Stimulated activated memory B cell treated with anti-CD40 and anti-IgM and Interleukin-4, amounts not matched to agents 10 μg/mL and 1 μg/mL and 100 μg/mL, for 72 hours (primary cell): ENCODE data around the gene CADM1.

Experiments
- ATAC-seq: fragments of 150-1000 bp; cut with Tn5 transposase; 2 replicates; pipeline ENCODE4 v1.10.0; 2021
- H3K27ac Mint-ChIP-seq: one replicate; pipeline ENCODE4 v1.8.0; 2022; ENCODE audit warnings: mild to moderate bottlenecking, mixed read lengths
- H3K27me3 Mint-ChIP-seq: one replicate; pipeline ENCODE4 v1.8.0; 2022; ENCODE audit warnings: mixed read lengths
- H3K36me3 Mint-ChIP-seq: one replicate; pipeline ENCODE4 v1.8.0; 2022; ENCODE audit warnings: mixed read lengths
- H3K4me1 Mint-ChIP-seq: one replicate; pipeline ENCODE4 v1.8.0; 2022; ENCODE audit warnings: mixed read lengths
- H3K4me3 Mint-ChIP-seq: one replicate; pipeline ENCODE4 v1.8.0; 2022; ENCODE audit warnings: mild to moderate bottlenecking, moderate library complexity, mixed read lengths
- H3K9me3 Mint-ChIP-seq: one replicate; pipeline ENCODE4 v1.8.0; 2022; ENCODE audit warnings: mixed read lengths

The CADM1 gene

DNA sequence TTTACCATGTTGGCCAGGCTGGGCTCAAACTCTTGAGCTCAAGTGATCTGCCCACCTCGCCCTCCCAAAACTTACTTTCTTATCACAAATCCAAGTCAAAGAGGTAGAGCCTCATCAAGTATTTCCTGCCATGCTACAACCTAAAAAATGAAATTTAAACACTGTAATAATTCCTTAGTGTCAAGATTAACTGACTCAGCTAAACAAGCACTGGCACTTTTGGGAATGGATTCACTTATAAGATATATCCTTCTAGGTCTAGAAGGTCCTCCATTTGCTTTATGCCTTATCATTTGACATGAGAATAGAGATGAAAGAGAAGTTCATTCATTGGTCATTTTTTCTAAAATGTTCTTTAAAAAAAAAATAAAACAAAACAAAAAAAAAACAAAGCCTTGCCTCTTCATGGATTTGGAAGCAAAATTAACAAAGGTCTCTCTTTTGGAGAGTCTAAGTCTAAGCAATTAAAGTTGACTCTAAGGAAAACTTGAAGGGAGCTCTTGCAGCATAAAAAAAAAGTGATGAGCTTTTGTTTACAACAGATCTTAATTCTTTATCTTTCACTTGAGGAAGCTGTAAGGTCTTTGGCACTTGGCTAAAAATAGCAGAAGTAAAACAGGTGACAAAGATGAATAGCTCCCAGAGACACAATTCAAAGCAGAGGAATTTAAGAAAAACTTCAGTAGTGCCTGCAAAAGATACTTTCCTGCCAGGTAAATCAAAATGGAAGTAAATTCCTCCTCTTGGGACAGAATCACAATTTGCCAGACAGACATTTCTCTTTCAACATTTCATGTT lies 50.3 kb downstream of the CADM1 start:
- no peak for ATAC-seq
- no peak overlapping the region for H3K4me3 Mint-ChIP-seq
- no peak overlapping the region for H3K27ac Mint-ChIP-seq
- no peaks in the 10 kb centered on the region for H3K36me3 Mint-ChIP-seq
- no peaks in the 10 kb centered on the region for H3K4me1 Mint-ChIP-seq
- H3K9me3 Mint-ChIP-seq: peaks cover 5% of the 10 kb centered on the region
- no peaks in the 10 kb centered on the region for H3K27me3 Mint-ChIP-seq

DNA sequence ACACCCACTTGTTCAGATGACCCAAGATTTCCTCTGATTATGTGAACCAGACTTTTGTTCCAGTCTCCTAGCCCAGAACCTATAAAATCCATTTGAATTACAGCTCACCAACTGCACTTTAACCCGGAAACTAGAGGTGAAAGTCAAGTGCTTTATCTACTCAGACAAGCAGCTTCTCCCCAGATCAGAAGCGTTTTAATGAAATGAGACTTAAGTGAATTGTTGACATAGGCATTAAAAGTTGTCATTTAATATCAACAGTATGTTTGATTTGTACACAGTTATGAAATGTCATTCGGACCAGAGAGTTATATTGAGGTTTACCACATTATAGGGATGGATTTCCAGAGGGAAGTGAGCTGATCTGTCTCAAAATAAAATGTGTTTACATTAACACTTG lies 52.0 kb downstream of the CADM1 start:
- Mint-ChIP-seq H3K36me3 (no peaks in the 10 kb centered on the region), H3K9me3 (peaks cover 12% of the 10 kb centered on the region), H3K27me3 (no peaks in the 10 kb centered on the region), H3K4me3 (no peak overlapping the region), H3K27ac (no peak overlapping the region), H3K4me1 (no peaks in the 10 kb centered on the region)
- no peak for ATAC-seq

DNA sequence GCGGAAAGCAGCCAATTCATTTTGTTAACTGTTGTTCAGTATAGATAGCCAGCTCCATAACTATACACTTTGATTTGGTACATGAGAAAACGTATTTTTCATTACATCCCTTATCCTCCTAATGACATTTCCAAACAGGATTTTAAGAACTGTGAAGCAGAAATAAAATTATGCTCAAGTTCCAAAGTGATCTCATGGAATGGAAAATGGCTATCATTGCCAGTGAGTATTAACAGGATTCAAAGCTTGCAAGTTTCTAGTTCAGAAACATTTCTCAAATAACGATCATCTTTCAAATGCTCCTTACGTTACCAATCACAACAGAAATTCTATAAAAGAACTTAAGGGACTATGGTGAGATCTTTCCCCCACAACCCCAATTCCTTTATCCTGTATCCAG lies 53.7 kb downstream of the CADM1 start:
- Mint-ChIP-seq H3K4me3 (no peak overlapping the region), H3K36me3 (no peaks in the 10 kb centered on the region)

DNA sequence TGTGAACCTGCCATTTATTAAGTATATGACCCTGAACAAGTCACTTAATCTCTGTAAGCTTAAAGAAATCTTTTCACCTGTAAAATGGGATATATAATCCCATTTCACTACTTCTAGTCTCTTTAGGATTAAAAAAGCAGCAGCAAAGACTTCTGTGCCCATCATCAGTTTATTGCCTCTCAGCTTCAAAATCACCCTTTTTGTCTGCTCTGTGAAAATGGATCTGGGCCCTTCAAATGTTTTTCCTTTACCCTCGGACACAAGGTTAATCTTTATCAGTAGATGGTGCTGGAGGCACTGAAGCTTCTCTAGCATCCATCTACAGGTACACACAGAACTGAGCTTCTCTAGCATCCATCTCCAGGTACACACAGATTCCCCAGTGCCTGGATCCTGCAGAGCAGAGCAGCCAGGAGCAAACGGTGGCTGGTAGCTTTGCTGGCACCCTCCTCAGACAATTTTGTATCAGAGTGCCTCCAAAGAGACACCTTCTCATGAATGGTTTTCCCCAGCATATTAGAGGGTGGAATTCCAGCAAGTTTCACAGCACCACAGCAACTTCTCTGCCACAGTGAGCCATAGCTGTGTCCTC lies 56.8 kb downstream of the CADM1 start:
- H3K9me3 Mint-ChIP-seq: peaks cover 20% of the 10 kb centered on the region
- H3K27me3 Mint-ChIP-seq: no peaks in the 10 kb centered on the region
- no peak overlapping the region for H3K4me3 Mint-ChIP-seq
- H3K36me3 Mint-ChIP-seq: no peaks in the 10 kb centered on the region
- no peak overlapping the region for H3K27ac Mint-ChIP-seq
- no peak for ATAC-seq
- no peaks in the 10 kb centered on the region for H3K4me1 Mint-ChIP-seq

More for the DNA sequence above, 53.7 kb downstream of the CADM1 start:
- Mint-ChIP-seq H3K27me3 (no peaks in the 10 kb centered on the region), H3K27ac (no peak overlapping the region), H3K9me3 (peaks cover 17% of the 10 kb centered on the region), H3K4me1 (no peaks in the 10 kb centered on the region)
- ATAC-seq: no peak

DNA sequence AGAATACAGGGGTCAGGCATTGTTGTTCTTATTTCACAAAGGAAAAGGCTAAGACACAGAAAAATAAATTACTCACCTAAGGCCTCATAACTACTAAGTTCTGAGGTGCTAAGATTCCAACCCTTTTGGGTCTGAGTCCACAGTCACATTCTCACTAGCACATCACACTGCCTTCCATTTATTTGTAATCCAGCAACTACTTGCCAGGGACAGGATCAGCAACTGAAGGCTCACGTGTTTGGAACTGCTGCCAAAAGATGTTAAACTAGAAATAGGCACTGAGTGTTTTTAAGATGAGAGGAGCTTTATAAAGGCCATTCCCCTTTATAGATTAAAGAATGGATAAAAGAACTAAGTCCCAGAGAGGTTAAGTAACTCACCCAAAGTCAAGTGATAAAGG lies 58.0 kb downstream of the CADM1 start:
- Mint-ChIP-seq H3K4me1 (no peaks in the 10 kb centered on the region), H3K9me3 (peaks cover 20% of the 10 kb centered on the region), H3K27ac (no peak overlapping the region), H3K4me3 (no peak overlapping the region), H3K36me3 (no peaks in the 10 kb centered on the region), H3K27me3 (no peaks in the 10 kb centered on the region)
- ATAC-seq: no peak

DNA sequence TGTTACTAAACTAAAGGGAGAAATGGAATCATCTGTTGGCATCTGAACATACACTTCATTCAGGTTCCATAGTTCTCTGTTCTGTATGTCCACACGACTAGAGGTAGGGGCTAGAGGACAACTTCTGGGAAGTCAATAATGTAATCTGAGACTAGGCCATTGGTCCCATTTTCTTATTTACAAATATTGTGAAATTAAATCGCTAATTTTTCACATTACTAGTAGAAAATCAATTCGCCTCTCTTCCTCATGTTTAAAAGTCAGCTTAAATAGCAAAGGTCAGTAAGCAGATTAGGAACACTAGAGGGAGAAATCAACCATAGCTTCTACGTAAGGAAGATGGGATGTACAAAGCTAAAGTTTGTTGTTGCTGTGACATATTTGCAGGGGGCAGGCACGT lies 59.7 kb downstream of the CADM1 start:
- Mint-ChIP-seq H3K4me1 (no peaks in the 10 kb centered on the region), H3K27me3 (no peaks in the 10 kb centered on the region), H3K36me3 (no peaks in the 10 kb centered on the region), H3K9me3 (peaks cover 15% of the 10 kb centered on the region), H3K27ac (no peak overlapping the region), H3K4me3 (no peak overlapping the region)
- no peak for ATAC-seq

DNA sequence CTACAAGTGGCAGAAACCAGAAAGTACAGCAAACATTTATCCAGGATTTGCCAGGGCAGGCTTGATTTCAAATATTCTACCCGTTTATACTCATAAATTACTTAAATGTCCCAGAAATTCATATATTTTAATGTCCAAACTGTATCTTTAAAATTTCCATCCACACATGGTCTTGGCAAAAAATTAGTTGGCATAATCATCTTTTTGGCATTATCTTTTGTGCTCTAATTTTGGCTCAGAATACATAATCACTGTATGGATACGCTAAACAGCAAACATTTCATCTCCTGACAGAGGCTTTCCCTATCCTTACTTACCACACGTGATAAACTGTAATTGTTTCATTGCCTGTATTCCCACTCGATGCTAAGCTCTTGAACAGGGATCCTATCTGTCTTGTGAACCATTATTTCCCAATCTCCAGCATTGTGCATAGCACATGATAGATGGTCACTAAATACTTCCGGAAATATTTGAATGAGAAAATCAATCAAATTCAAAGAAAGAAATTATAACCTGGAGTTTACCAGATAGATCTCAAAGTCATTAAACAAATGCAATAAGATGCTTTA lies 64.2 kb downstream of the CADM1 start:
- no peak for ATAC-seq
- Mint-ChIP-seq H3K27ac (no peak overlapping the region), H3K36me3 (no peaks in the 10 kb centered on the region), H3K9me3 (peaks cover 5% of the 10 kb centered on the region), H3K4me3 (no peak overlapping the region), H3K4me1 (no peaks in the 10 kb centered on the region), H3K27me3 (peaks cover 8% of the 10 kb centered on the region)

DNA sequence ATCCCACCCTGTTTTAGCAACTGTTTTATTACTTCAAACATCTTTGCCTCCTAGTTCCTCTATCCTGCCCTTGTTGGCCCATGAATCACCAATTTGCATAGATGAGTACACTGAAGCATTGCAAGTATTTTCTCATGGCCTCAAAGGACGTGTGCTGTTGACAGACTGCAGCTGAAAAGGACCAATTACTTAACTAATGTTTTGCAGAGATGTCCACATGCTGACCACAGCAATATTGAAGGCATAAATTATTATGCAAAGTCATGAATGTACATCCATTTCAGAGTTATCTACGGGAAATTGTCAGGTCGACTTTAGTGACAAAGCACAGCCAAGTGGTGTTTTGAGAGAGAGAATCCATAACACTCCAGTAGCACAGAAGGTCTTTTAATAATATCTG lies 64.8 kb downstream of the CADM1 start:
- ATAC-seq: no peak
- Mint-ChIP-seq H3K27ac (no peak overlapping the region), H3K4me1 (no peaks in the 10 kb centered on the region), H3K36me3 (no peaks in the 10 kb centered on the region), H3K27me3 (peaks cover 8% of the 10 kb centered on the region), H3K9me3 (peaks cover 2% of the 10 kb centered on the region), H3K4me3 (no peak overlapping the region)

DNA sequence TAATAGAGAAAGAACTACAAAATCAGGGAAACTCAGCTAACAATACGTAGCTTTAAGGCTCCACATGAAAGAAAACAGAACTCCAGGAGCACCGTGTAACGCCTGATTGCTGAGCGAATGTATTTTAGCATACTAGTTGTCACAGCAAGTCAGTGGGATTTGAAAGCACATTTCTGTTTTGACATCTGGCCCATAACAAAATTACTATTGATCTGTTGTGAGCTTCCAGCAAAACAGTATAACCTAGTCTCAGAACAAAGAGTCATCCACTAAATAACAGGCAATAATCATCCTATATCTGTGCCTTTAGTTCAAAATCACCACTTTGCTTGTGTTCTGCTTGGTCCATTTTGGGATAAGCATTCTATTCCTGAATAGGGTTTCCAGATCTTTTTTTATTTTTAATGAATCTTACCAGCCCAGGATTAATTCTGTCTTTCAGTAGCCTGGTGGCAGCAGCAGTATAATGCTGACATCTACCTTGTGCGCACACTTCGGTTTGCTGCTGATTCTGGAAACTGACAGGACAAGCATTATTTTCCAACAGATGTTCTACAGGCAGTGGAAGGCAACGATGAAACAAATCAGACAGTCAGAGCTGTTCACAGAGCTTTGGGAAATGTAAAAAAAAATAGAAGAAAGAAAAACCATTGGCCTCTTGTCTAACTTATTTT lies 66.2 kb downstream of the CADM1 start:
- Mint-ChIP-seq H3K27ac (no peak overlapping the region), H3K4me3 (no peak overlapping the region), H3K9me3 (peaks cover 2% of the 10 kb centered on the region), H3K36me3 (no peaks in the 10 kb centered on the region), H3K27me3 (peaks cover 8% of the 10 kb centered on the region), H3K4me1 (no peaks in the 10 kb centered on the region)
- no peak for ATAC-seq

DNA sequence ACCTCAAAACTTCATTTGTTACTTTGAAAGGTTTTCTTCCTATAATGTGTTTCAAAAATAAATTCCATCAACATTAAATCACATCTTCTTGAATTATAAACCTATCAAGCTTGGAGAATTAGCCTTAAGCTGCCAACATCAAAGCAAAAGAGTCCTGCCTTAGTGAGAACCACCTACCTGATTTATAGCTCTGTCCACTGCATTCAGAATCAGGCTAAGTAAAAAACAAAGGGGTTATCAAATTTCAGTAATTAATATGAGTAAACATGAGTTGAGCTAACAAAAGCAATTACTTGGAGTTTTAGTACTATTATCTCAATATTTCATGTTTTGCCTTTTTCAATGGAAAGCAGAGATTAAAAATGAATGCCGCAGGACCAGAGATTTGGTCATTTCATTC lies 73.9 kb downstream of the CADM1 start:
- Mint-ChIP-seq H3K9me3 (no peaks in the 10 kb centered on the region), H3K4me1 (no peaks in the 10 kb centered on the region), H3K4me3 (no peak overlapping the region), H3K36me3 (no peaks in the 10 kb centered on the region), H3K27ac (no peak overlapping the region), H3K27me3 (no peaks in the 10 kb centered on the region)
- no peak for ATAC-seq

DNA sequence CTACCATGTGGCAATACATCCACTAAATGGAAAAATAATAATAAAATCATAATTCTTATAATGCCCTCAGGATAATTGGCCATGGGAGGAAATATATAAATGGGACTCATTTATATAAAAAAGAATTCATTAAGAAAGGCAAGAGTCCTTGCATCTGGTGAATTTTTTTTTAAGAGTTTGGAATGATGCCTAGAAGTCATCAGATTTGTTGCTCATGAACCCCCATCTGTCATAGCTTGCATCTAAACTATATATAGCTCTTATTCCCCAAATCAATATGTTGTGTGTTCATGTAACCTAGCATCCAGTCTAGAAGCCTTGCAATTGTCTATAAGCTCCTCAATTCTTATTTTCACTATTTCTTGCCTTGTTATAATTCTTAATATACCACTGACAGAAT lies 75.9 kb downstream of the CADM1 start:
- no peaks in the 10 kb centered on the region for H3K4me1 Mint-ChIP-seq
- no peaks in the 10 kb centered on the region for H3K27me3 Mint-ChIP-seq
- no peak overlapping the region for H3K27ac Mint-ChIP-seq
- no peak for ATAC-seq
- no peaks in the 10 kb centered on the region for H3K36me3 Mint-ChIP-seq
- no peaks in the 10 kb centered on the region for H3K9me3 Mint-ChIP-seq
- H3K4me3 Mint-ChIP-seq: no peak overlapping the region

DNA sequence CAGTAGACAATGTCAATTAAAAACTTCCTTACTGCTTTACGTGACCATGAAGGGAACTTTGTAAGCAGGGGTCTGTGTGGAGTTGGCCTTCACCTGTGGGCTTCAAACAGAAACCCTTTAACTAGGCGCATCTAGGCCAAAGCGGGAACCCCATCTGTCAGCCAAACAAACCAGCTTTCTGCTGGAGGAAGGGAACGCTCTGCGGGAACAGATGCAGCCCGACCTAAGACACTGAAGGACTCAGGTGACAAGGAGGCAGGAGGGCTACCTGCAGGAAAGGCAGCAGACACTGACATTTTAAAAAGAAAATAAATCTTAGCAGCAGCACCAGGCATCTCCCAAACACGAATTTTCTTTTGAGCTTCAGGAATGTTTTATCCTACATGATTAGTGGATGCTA lies 78.4 kb downstream of the CADM1 start:
- Mint-ChIP-seq H3K4me1 (no peaks in the 10 kb centered on the region), H3K9me3 (no peaks in the 10 kb centered on the region), H3K27me3 (no peaks in the 10 kb centered on the region)

DNA sequence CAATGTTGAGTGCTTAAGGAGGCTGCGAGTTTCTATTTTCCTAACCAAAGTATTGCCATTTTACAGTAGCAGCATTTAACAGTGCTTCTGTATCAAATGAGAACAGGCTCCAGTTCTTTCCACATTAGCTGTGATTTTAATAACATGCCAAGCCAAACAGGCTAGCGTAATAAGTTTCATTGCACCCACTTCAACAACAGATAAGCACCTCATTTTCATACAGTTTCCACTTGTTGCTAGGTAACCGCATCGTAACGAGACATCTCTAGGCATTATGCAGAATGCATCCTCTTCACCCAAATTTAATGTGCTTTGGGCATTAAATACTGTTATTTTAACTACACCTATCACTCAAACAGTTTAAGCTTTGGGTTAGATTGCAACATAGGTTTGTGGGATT lies 79.0 kb downstream of the CADM1 start:
- ATAC-seq: no peak
- no peaks in the 10 kb centered on the region for H3K36me3 Mint-ChIP-seq
- no peaks in the 10 kb centered on the region for H3K9me3 Mint-ChIP-seq
- no peak overlapping the region for H3K4me3 Mint-ChIP-seq
- H3K4me1 Mint-ChIP-seq: no peaks in the 10 kb centered on the region
- no peak overlapping the region for H3K27ac Mint-ChIP-seq
- H3K27me3 Mint-ChIP-seq: no peaks in the 10 kb centered on the region

More for the DNA sequence above, 78.4 kb downstream of the CADM1 start:
- ATAC-seq: no peak
- no peak overlapping the region for H3K4me3 Mint-ChIP-seq
- no peak overlapping the region for H3K27ac Mint-ChIP-seq
- H3K36me3 Mint-ChIP-seq: no peaks in the 10 kb centered on the region

DNA sequence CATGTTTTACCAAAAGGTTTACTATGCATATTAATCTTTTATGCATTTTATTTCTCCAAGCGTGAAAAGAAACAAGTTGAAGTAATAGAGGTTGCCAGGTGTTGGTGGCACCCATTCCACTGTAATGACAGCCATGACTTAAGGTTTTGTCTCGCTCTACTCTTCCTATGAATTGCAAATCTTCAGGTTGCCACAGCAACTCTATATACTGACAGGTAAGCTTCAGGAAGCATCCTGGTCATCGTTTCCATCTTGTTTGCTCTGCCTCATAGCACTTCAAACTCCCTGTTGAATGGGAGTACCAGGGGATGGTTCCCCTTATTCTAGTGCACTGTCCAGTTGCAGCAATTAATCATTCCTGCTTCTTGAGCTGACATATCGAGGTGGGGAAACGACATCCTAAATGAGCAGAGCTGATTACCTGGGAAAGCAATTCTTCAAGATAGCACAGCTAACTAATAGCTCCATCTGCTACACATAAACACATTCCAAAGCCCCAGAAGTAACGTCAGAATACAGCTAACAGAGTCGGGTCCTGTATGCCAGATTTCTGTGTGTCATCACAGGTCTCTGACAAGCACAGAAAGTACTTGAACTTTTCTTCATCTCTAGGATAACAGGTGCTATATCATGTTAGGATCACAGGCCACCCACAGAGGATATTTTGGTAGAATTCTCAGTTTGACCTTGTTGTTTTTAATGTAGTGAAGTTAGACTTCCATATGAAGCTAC lies 80.3 kb downstream of the CADM1 start:
- no peaks in the 10 kb centered on the region for H3K36me3 Mint-ChIP-seq
- no peaks in the 10 kb centered on the region for H3K4me1 Mint-ChIP-seq
- no peak for ATAC-seq
- H3K27ac Mint-ChIP-seq: no peak overlapping the region
- no peak overlapping the region for H3K4me3 Mint-ChIP-seq
- H3K9me3 Mint-ChIP-seq: no peaks in the 10 kb centered on the region
- no peaks in the 10 kb centered on the region for H3K27me3 Mint-ChIP-seq

DNA sequence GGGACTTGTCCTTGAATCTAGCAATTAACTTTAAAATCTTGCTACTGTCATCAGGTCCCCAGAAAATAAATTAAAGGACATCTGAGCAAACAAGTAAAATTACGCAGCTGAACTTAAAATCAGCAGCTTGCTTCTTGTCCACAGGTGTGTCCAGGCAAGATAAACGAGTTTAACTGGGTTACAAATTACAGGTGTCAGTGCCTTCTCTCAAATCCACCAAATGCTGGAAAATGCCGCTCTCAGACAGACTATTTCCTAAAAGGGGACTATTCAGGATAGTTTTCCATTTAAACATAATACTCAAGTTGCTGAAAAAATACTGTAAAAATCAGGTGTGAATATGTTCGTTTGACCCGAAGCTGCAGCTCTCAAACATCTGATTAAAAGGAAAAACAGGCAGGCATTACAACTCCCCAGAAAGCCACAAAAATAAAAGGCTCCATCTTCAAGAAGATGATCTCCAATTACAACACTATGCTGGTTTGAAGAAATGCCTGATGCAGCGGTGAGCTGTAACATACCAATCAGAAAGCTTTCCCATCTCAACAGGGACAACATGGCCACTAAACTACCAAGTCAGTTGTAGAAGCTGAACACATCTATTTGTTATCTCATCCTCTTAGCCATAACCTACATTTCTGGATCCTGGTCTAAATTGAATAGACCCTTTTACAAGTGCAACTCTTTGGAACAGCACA lies 82.1 kb downstream of the CADM1 start:
- Mint-ChIP-seq H3K4me1 (no peaks in the 10 kb centered on the region), H3K27me3 (no peaks in the 10 kb centered on the region), H3K27ac (no peak overlapping the region), H3K4me3 (no peak overlapping the region), H3K9me3 (no peaks in the 10 kb centered on the region), H3K36me3 (no peaks in the 10 kb centered on the region)
- ATAC-seq: no peak
